BJ (cell line): ENCODE measurements around the gene SIRPG. TPM values are rescaled to one million over a fixed set of nuclear protein-coding genes. Genes with fewer than 3 reads are reported as not detected.

Experiments
- CTCF ChIA-PET: fragments of 350-600 bp; formaldehyde crosslinking; extraction: SDS; loops from one replicate; lab custom pipeline; 2021; ENCODE audit warnings: antibody characterized with exemption, inconsistent platforms; lab: Yijun Ruan, JAX
- POLR2A ChIA-PET: fragments of 300-600 bp; sonication (Branson Sonifier 250); formaldehyde crosslinking; extraction: SDS; loops from one replicate; lab custom pipeline; 2021; ENCODE audit warnings: antibody characterized with exemption; lab: Charles Lee
- DNase-seq: peaks from one replicate; pipeline ENCODE4 v3.0.0-alpha.2; 2011; ENCODE audit warnings: low read depth
- H3K27me3 ChIP-seq: 2 replicates; pipeline ENCODE4 v1.6.0; 2011; ENCODE audit warnings: low read length; ENCODE audit not compliant: control insufficient read depth, insufficient read depth
- H3K36me3 ChIP-seq: 2 replicates; pipeline ENCODE4 v1.5.1; 2011; ENCODE audit warnings: low read length; ENCODE audit not compliant: control insufficient read depth, insufficient read depth
- H3K4me3 ChIP-seq: 2 replicates; pipeline ENCODE4 v1.5.1; 2011; ENCODE audit warnings: low read depth, mild to moderate bottlenecking, control low read depth, low read length
- CTCF ChIP-seq: IDR thresholded peaks from 2 replicates; pipeline ENCODE4 v1.5.1; 2011; ENCODE audit warnings: low read depth, mild to moderate bottlenecking, control low read depth, inconsistent platforms, low read length, moderate library complexity; ENCODE audit not compliant: insufficient read depth
- polyA plus RNA-seq: library from polyadenylated mRNA; depleted of rRNA; stranded (reverse); fragments of >200 nt; gene quantifications from 2 replicates; pipeline ENCODE4 v1.2.3, GENCODE V29; 2011

Gene SIRPG
- polyA plus RNA-seq, 1 experiment = not detected

GRCh38 chr20:1689721-1690120, 32.1 kb upstream of the SIRPG start:
- DNase-seq = no peak
- Histone ChIP-seq H3K4me3 (no peak overlapping the region), H3K36me3 (no peaks in the 10 kb centered on the region), H3K27me3 (peaks cover 6% of the 10 kb centered on the region)
- ChIA-PET POLR2A (no interaction called here), CTCF (interaction anchor here (1.0 kb wide), 1 partner anchor 23 kb away, joined by 3 read pairs; no protein-coding TSS in a partner anchor)
- TF ChIP-seq CTCF = no peak

- peaks cover 6% of the 10 kb centered on the region for H3K27me3 ChIP-seq
- ChIA-PET POLR2A (no interaction called here), CTCF (no interaction called here)
- TF ChIP-seq CTCF = no peak
- DNase-seq = no peak
- H3K36me3 ChIP-seq = no peaks in the 10 kb centered on the region
- H3K4me3 ChIP-seq = no peak overlapping the region
Observed at GRCh38 chr20:1688886-1689538, 31.4 kb upstream of the SIRPG start.

GRCh38 chr20:1687053-1687452, 29.5 kb upstream of the SIRPG start:
- CTCF ChIA-PET = no interaction called here

GRCh38 chr20:1686151-1686748, 28.7 kb upstream of the SIRPG start:
- DNase-seq = no peak
- Histone ChIP-seq H3K36me3 (no peaks in the 10 kb centered on the region), H3K27me3 (peaks cover 6% of the 10 kb centered on the region), H3K4me3 (no peak overlapping the region)
- ChIA-PET POLR2A (no interaction called here), CTCF (no interaction called here)
- TF ChIP-seq CTCF = no peak

More at GRCh38 chr20:1687053-1687452, 29.5 kb upstream of the SIRPG start:
- no peak for TF ChIP-seq CTCF
- Histone ChIP-seq H3K36me3 (no peaks in the 10 kb centered on the region), H3K27me3 (peaks cover 6% of the 10 kb centered on the region), H3K4me3 (no peak overlapping the region)
- DNase-seq = no peak
- POLR2A ChIA-PET = no interaction called here

- no peak for TF ChIP-seq CTCF
- no peak for DNase-seq
- H3K27me3 ChIP-seq = peaks cover 6% of the 10 kb centered on the region
- ChIA-PET CTCF (no interaction called here), POLR2A (no interaction called here)
- no peaks in the 10 kb centered on the region for H3K36me3 ChIP-seq
- H3K4me3 ChIP-seq = no peak overlapping the region
Observed at GRCh38 chr20:1685304-1686052, 27.9 kb upstream of the SIRPG start.
